ENCODE results near the gene DHFR.

GRCh38 chr5:80662108-80662507 is 7.3 kb upstream of the DHFR start:
- no peak for TF ChIP-seq CTCF (IDR thresholded peaks at IDR 0.05)
- TF ChIP-seq EZH2 (IDR thresholded peaks at IDR 0.05; ENCODE audit: borderline replicate concordance, insufficient read depth, low read depth, low read length, poor library complexity, severe bottlenecking) = no peak

Measured in B cell (primary cell).